Measurements from ENCODE around the gene NPAS3.

DNA sequence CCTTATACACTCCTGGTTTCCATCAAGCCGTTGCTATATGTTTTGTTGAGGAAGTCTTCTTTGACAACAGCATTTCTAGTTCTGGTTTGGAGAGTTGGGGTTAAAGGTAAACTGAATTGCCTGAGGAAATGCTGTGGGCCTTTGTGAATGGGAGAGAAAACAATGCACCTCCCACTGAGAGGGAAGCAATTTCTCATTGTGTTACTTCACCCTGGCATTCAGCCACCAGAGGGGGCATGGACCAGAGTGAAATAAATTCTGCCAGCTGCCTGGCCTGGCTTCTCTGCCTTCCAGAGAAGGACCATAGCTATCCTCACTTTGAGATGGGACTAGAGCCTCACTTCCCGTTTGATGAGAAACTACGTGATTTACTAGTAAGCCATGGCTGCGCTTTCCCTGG, 536.9 kb downstream of the NPAS3 start:
- TF ChIP-seq POLR2A (IDR thresholded peaks at IDR 0.05; ENCODE audit: low read length): no peak
- TF ChIP-seq GATA1 (IDR thresholded peaks at IDR 0.05; ENCODE audit: low read depth, low read length): no peak

Data from erythroblast (primary cell).